IMR-90 (cell line): ENCODE data around the gene BAD. TPM values are rescaled to one million over a fixed set of nuclear protein-coding genes. Genes with fewer than 3 reads are reported as not detected.
"Not testable (repeated sequence)": the region's sequence is repeated elsewhere in the genome, so short reads cannot be mapped to it uniquely, and the experiment has no call there.

Experiments used
- ATAC-seq: fragments of 200-7000 bp; cut with Tn5 transposase; 2 replicates; pipeline ENCODE4 v1.9.1; 2020; ENCODE audit warnings: low read depth, mild to moderate bottlenecking, moderate library complexity
- BruUV-seq: library from RNA; stranded (reverse); fragments of 400-500 nt; replicated peaks from 2 replicates; lab custom pipeline; 2021; lab: Mats Ljungman, UMichigan
- CTCF ChIA-PET: fragments of 300-600 bp; formaldehyde crosslinking; extraction: SDS; loops from one replicate; lab custom pipeline; 2021; ENCODE audit warnings: antibody characterized with exemption; lab: Yijun Ruan, JAX
- POLR2A ChIA-PET: fragments of 300-600 bp; sonication (Branson Sonifier 250); formaldehyde crosslinking; loops from one replicate; lab custom pipeline; 2022; ENCODE audit warnings: antibody characterized with exemption; ENCODE audit not compliant: unreplicated experiment; lab: Charles Lee
- DNase-seq: peaks from one replicate; pipeline ENCODE4 v3.0.0; 2013
- H2AFZ ChIP-seq: replicated peaks from 2 replicates; pipeline ENCODE3; 2013; ENCODE audit warnings: low read length, mild to moderate bottlenecking; ENCODE audit not compliant: poor library complexity
- H2AK5ac ChIP-seq: 2 replicates; pipeline ENCODE4 v1.6.1; 2013; ENCODE audit warnings: low read depth, low read length, inconsistent platforms
- H2AK9ac ChIP-seq: replicated peaks from 2 replicates; pipeline ENCODE3; 2013; ENCODE audit warnings: mild to moderate bottlenecking, low read depth, low read length, moderate library complexity; ENCODE audit not compliant: poor library complexity
- H2BK120ac ChIP-seq: 2 replicates; pipeline ENCODE4 v1.6.1; 2013; ENCODE audit warnings: low read depth, low read length, inconsistent platforms
- H2BK15ac ChIP-seq: 3 replicates; pipeline ENCODE4 v1.6.1; 2013; ENCODE audit warnings: low read depth, low read length, inconsistent platforms
- H2BK20ac ChIP-seq: 2 replicates; pipeline ENCODE4 v1.6.1; 2013; ENCODE audit warnings: low read depth, mild to moderate bottlenecking, inconsistent platforms, low read length, moderate library complexity
- H2BK5ac ChIP-seq: 2 replicates; pipeline ENCODE4 v1.6.1; 2013; ENCODE audit warnings: mild to moderate bottlenecking, low read depth, low read length, inconsistent platforms; ENCODE audit not compliant: poor library complexity, severe bottlenecking
- H3K14ac ChIP-seq: replicated peaks from 2 replicates; pipeline ENCODE4 v1.6.1; 2013; ENCODE audit warnings: low read depth, low read length, inconsistent platforms
- H3K18ac ChIP-seq: 2 replicates; pipeline ENCODE4 v1.6.1; 2013; ENCODE audit warnings: low read depth, low read length, control low read depth
- H3K23ac ChIP-seq: 2 replicates; pipeline ENCODE4 v1.6.1; 2013; ENCODE audit warnings: low read depth, low read length, inconsistent platforms
- H3K27ac ChIP-seq: 2 replicates; pipeline ENCODE4 v1.5.1; 2013; ENCODE audit warnings: mild to moderate bottlenecking, control low read depth, low read length; ENCODE audit not compliant: insufficient read depth
- H3K27me3 ChIP-seq: 2 replicates; pipeline ENCODE4 v1.6.1; 2013; ENCODE audit warnings: low read length; ENCODE audit not compliant: control insufficient read depth, insufficient read depth
- H3K36me3 ChIP-seq: 2 replicates; pipeline ENCODE4 v1.6.1; 2013; ENCODE audit warnings: low read length, mixed read lengths; ENCODE audit not compliant: control insufficient read depth, insufficient read depth
- H3K4ac ChIP-seq: 2 replicates; pipeline ENCODE4 v1.6.1; 2013; ENCODE audit warnings: low read depth, low read length, inconsistent platforms
- H3K4me1 ChIP-seq: 2 replicates; pipeline ENCODE4 v1.6.1; 2013; ENCODE audit warnings: low read length, mixed read lengths; ENCODE audit not compliant: control insufficient read depth, insufficient read depth
- H3K4me2 ChIP-seq: 2 replicates; pipeline ENCODE4 v1.6.1; 2013; ENCODE audit warnings: low read depth, mild to moderate bottlenecking, control low read depth, low read length, moderate library complexity
- H3K4me3 ChIP-seq: 2 replicates; pipeline ENCODE4 v1.5.1; 2013; ENCODE audit warnings: low read depth, mild to moderate bottlenecking, control low read depth, low read length, moderate library complexity; ENCODE audit not compliant: insufficient read depth
- H3K56ac ChIP-seq: 2 replicates; pipeline ENCODE4 v1.6.1; 2013; ENCODE audit warnings: low read length, inconsistent platforms; ENCODE audit not compliant: insufficient read depth; ENCODE audit errors: extremely low read depth
- H3K79me1 ChIP-seq, 2 experiments: 2 replicates each; pipeline ENCODE4 v1.6.1; 2013; ENCODE audit warnings: low read length in 2 of 2, inconsistent platforms in 1 of 2, low read depth in 1 of 2
- H3K9ac ChIP-seq: 2 replicates; pipeline ENCODE4 v1.6.1; 2013; ENCODE audit warnings: low read depth, low read length, control low read depth
- H3K9me1 ChIP-seq: 2 replicates; pipeline ENCODE4 v1.6.1; 2013; ENCODE audit warnings: low read length, inconsistent platforms; ENCODE audit not compliant: insufficient read depth
- H3K9me3 ChIP-seq: 2 replicates; pipeline ENCODE4 v1.6.1; 2013; ENCODE audit warnings: low read length; ENCODE audit not compliant: control insufficient read depth, insufficient read depth
- H4K20me1 ChIP-seq: 2 replicates; pipeline ENCODE4 v1.6.1; 2013; ENCODE audit warnings: low read length, inconsistent platforms; ENCODE audit not compliant: insufficient read depth
- H4K5ac ChIP-seq: 2 replicates; pipeline ENCODE4 v1.6.1; 2013; ENCODE audit warnings: mild to moderate bottlenecking, low read depth, low read length, control low read depth
- H4K8ac ChIP-seq, 2 experiments: 2 replicates each; pipeline ENCODE4 v1.6.1; 2013; ENCODE audit warnings: low read depth in 2 of 2, low read length in 2 of 2, control low read depth in 1 of 2, inconsistent platforms in 1 of 2
- H4K91ac ChIP-seq: 2 replicates; pipeline ENCODE4 v1.6.1; 2013; ENCODE audit warnings: low read depth, low read length, inconsistent platforms; ENCODE audit not compliant: insufficient read depth
- WGBS, 2 experiments: methylation state at CpG; one replicate each; pipeline versions ENCODE4 v1.1.5 to v1.1.7; 2013; ENCODE audit warnings: missing lambda C conversion rate in 2 of 2; ENCODE audit not compliant: insufficient read length in 1 of 2; ENCODE audit errors: extremely low coverage in 2 of 2; 5-methylcytosine and 5-hydroxymethylcytosine counted together
- dilution Hi-C: fragments of 300-500 bp; cut with HindIII; formaldehyde crosslinking; loops from one replicate; pipeline ENCODE4 v1.14.3; 2018; ENCODE audit warnings: low sequenced_read_pairs; ENCODE audit not compliant: unreplicated experiment
- in situ Hi-C: fragments of 300-500 bp; cut with MboI; formaldehyde crosslinking; loops from 3 replicates; pipeline ENCODE4 v1.14.3; 2019; ENCODE audit warnings: low sequenced_read_pairs, inconsistent platforms, mixed read lengths
- intact Hi-C: fragments of 100-400 bp; cut with micrococcal nuclease; formaldehyde crosslinking; loops from 2 replicates; pipeline ENCODE4 v1.10.0; 2022
- polyA plus RNA-seq, 3 experiments: library from polyadenylated mRNA; depleted of rRNA; stranded (reverse); fragments of >200 nt; gene quantifications; 2 replicates each; pipeline ENCODE4 v1.2.3, GENCODE V29; 2012; ENCODE audit warnings: low replicate concordance in 1 of 3
- total RNA-seq: library from RNA; depleted of rRNA; stranded (reverse); fragments of >200 nt; gene quantifications from 2 replicates; pipeline ENCODE4 v1.2.3, GENCODE V29; 2012

Gene BAD
- total and polyA plus RNA-seq, 2 of the 4 experiments (the other 2 are of a cell fraction), result 30.3 to 68.0 TPM

GRCh38 chr11:64307795-64308194 lies 23.3 kb upstream of the BAD start:
- H3K23ac ChIP-seq, H3K9me3 ChIP-seq, H4K5ac ChIP-seq, H3K9ac ChIP-seq, H2BK5ac ChIP-seq, H2BK20ac ChIP-seq, H3K4ac ChIP-seq, in situ Hi-C loops, H3K27me3 ChIP-seq, H2AK9ac ChIP-seq, dilution Hi-C loops, H3K4me1 ChIP-seq, H2BK15ac ChIP-seq, BruUV-seq, H3K36me3 ChIP-seq, H4K20me1 ChIP-seq, H3K18ac ChIP-seq, H2AFZ ChIP-seq, H4K8ac ChIP-seq, H3K4me3 ChIP-seq, H3K9me1 ChIP-seq, CTCF ChIA-PET, DNase-seq, H2BK120ac ChIP-seq, H3K4me2 ChIP-seq, H2AK5ac ChIP-seq, H3K27ac ChIP-seq, ATAC-seq, H3K14ac ChIP-seq, H3K56ac ChIP-seq, H4K91ac ChIP-seq: not testable (repeated sequence)
- peaks cover 19 to 34% of the 10 kb centered on the region in 2 experiments for H3K79me1 ChIP-seq
- 93% methylated on average over 3 of the region's 5 CpGs; no CpG with 5 or more reads in 1 of the 2 experiments for WGBS, 2 experiments
- POLR2A ChIA-PET, result interaction anchor here (0.6 kb wide), 1 partner anchor 39 kb away, joined by 5 read pairs; no protein-coding TSS in a partner anchor
- intact Hi-C loops, result loop anchor here (10.0 kb wide), 1 partner anchor 303 kb away; no protein-coding TSS in a partner anchor
